H1 (cell line): ENCODE measurements around the gene IL17REL. TPM values are rescaled to one million over a fixed set of nuclear protein-coding genes. Genes with fewer than 3 reads are reported as not detected.

Experiments
- CTBP2 ChIP-seq: IDR thresholded peaks from 2 replicates; pipeline ENCODE4 v1.7.0; 2011; ENCODE audit warnings: borderline replicate concordance, mild to moderate bottlenecking, moderate library complexity, mixed read lengths, low read length; ENCODE audit not compliant: insufficient read depth, insufficient read length
- EGR1 ChIP-seq: IDR thresholded peaks from 2 replicates; pipeline ENCODE4 v1.6.1; 2011; ENCODE audit warnings: low read depth, low read length, borderline replicate concordance
- NRF1 ChIP-seq: IDR thresholded peaks from 2 replicates; pipeline ENCODE4 v1.6.1; 2011; ENCODE audit warnings: mild to moderate bottlenecking, low read depth, low read length, improper control_type of control experiment
- PHF8 ChIP-seq: fragments of 200-600 bp; sonication (generic); conservative IDR thresholded peaks from 2 replicates; pipeline ENCODE4 v1.7.1; 2012; ENCODE audit warnings: low read depth, mild to moderate bottlenecking, inconsistent platforms, low read length, moderate library complexity
- RAD21 ChIP-seq, 2 experiments: IDR thresholded peaks in 1 of 2; conservative IDR thresholded peaks in 1 of 2; 2 replicates each; pipeline ENCODE4 v1.6.1; 2011; ENCODE audit warnings: low read depth in 2 of 2, low read length in 2 of 2, improper control_type of control experiment in 1 of 2, inconsistent platforms in 1 of 2, mild to moderate bottlenecking in 1 of 2, moderate library complexity in 1 of 2
- SIN3A ChIP-seq, 2 experiments: IDR thresholded peaks in 1 of 2; conservative IDR thresholded peaks in 1 of 2; 2 replicates each; pipeline ENCODE4 v1.6.1; 2011 to 2012; ENCODE audit warnings: low read length in 2 of 2, improper control_type of control experiment in 1 of 2, low read depth in 1 of 2, mild to moderate bottlenecking in 1 of 2
- TBP ChIP-seq: IDR thresholded peaks from 2 replicates; pipeline ENCODE4 v1.6.1; 2011; ENCODE audit warnings: low read depth, low read length, improper control_type of control experiment
- YY1 ChIP-seq: IDR thresholded peaks from 2 replicates; pipeline ENCODE4 v1.6.1; 2011; ENCODE audit warnings: low read depth, mild to moderate bottlenecking, low read length
- polyA plus RNA-seq, 7 experiments: library from polyadenylated mRNA; depleted of rRNA in 3 of 7; stranded (reverse) in 5 of 7; unstranded in 2 of 7; fragments of >200 nt in 5 of 7; fragments of 200-250 nt in 2 of 7; gene quantifications; 1 replicate in 5 of 7; 2 replicates in 1 of 7; 4 replicates in 1 of 7; pipeline versions ENCODE4 v1.2.1 to v1.2.3, GENCODE V29; 2011 to 2013; ENCODE audit warnings: missing spikeins in 2 of 7, mixed read lengths in 2 of 7
- total RNA-seq: library from RNA; stranded (reverse); fragmentation: NEBNext Ultra II Directional; extraction: Animal tissue kit (Norgen Biotek cat#: 25700); gene quantifications from 2 replicates; pipeline ENCODE4 v1.2.1, GENCODE V29; 2021

IL17REL gene
- total and polyA plus RNA-seq, 2 of the 8 experiments (the other 6 are each of a cell fraction or from before 2014, with no cell fraction given) = 0.15 to 0.20 TPM

- no peak for TF ChIP-seq PHF8
- TF ChIP-seq CTBP2 = no peak
- TF ChIP-seq TBP = no peak
- no peak for TF ChIP-seq NRF1
- TF ChIP-seq EGR1 = 0 out of 2 replicates have a peak, but pooled peaks have one; percentile 31
- TF ChIP-seq RAD21 (IDR thresholded peaks at IDR 0.05 in 1 of 2, conservative IDR thresholded peaks at IDR 0.05 in 1 of 2; ENCODE audit: low read depth in 2 of 2, low read length in 2 of 2) = peak; percentile 27 to 30; a peak in 3 of 4 replicates
- no peak for TF ChIP-seq YY1
- TF ChIP-seq SIN3A (conservative IDR thresholded peaks at IDR 0.05 in 1 of 2, IDR thresholded peaks at IDR 0.05 in 1 of 2; ENCODE audit: low read depth in 1 of 2, low read length in 2 of 2) = 0 out of 4 replicates have a peak, but pooled peaks of 1 of the 2 experiments have one; percentile 30
Observed at GRCh38 chr22:50058906-50059880, 46.6 kb upstream of the IL17REL start (continued).
